HG02970 (cell line): Measurements from ENCODE around the gene TNIP2.

Experiments used
- ATAC-seq: cut with Tn5 transposase; IDR thresholded peaks from one replicate; pipeline ENCODE4 v1.9.1; 2021; ENCODE audit warnings: mild to moderate bottlenecking, moderate library complexity, moderate number of reproducible peaks; ENCODE audit not compliant: unreplicated experiment, low FRiP score

The TNIP2 gene, protein sequence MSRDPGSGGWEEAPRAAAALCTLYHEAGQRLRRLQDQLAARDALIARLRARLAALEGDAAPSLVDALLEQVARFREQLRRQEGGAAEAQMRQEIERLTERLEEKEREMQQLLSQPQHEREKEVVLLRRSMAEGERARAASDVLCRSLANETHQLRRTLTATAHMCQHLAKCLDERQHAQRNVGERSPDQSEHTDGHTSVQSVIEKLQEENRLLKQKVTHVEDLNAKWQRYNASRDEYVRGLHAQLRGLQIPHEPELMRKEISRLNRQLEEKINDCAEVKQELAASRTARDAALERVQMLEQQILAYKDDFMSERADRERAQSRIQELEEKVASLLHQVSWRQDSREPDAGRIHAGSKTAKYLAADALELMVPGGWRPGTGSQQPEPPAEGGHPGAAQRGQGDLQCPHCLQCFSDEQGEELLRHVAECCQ

DNA sequence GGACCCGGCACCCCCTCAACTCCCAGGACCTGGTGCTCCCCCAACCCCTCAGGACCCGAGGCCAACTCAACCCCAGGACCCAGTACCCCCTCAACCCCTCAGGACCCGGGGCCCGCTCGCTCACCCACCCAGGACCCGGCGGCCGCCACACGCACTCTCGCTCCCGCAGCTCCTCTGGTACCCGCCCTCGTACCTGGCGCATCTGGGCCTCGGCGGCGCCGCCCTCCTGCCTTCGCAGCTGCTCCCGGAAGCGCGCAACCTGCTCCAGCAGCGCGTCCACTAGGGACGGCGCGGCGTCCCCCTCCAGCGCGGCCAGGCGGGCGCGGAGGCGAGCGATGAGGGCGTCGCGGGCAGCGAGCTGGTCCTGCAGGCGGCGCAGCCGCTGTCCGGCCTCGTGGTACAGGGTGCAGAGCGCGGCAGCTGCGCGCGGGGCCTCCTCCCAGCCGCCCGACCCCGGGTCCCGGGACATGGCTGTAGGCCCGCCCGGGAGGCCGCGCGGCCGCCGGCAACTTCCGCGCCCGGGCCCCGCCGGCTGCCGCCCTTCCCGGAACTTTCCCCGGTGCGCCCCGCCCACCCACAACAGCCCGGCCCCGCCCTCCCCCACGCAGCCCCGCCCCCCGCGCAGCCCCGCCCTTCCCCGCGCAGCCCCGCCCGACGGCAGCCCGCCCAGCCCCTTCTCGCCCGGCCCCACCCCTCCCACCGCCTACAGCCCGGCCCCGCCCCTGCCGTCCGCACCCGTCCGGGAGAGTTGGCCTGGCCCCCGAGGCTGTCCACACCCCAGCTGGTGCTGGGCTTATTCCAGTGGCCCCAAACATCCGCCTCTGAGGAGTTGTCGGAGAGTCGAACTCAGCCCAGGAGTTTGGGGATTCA, at the start of gene TNIP2:
Gene TNIP2, minus strand, starts transcription at position 516 of the 870 bp plus-strand sequence. Its CDS starts 47 bp downstream, at position 469.
- peak; percentile 55 for ATAC-seq

DNA sequence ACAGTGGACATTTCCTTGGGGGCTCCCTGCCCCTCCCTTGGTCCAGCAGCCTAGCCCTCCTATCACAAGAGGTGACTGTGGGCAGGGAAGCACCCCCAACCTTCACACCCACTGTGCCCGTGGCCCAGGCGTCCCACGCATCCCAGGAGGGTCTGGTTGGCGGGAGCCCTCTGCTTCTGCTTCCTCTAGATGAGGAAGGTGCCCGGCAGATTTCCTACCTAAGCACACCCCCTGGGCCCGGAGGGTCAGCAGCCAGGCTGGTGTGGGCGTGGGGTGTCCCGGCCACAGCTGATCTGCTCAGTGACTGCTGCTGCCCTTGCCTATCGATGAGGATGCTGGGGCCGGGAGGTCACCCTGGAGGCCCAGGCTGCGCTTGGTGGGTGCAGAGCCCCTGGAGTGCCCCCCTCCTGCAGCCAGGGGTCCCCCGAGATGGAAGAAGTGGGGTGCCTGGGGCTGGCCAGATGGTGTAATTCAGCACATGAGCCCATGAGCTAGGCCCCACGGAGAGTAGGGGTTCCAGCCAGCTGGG, 48.9 kb upstream of the TNIP2 start:
- no peak for ATAC-seq

DNA sequence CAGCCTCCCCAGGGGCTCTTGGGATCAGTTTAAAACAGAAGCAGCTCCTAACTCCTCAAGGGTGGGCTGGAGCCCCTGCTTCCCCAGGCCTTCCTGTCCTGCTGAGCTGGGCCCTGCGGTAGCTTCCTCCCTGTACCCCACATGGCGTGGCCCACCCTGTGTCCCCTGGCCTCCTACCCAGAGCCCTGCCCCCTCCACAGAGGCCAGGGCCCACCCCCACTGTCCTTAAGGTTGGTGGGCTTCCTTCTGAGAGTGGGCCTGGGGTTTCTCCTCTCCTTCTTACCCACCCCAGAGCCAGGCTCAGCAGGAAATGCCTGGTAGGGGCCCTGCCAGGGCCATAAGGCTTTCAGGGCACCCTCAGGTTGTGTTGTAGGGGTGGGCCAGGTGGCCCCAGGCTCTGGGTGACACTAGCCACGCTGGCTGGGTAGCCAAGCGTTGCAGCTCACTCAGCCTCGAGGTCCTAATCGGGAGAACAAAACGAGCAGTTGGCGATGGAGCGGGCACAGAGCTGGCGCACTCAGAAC, 48.4 kb upstream of the TNIP2 start:
- no peak for ATAC-seq

DNA sequence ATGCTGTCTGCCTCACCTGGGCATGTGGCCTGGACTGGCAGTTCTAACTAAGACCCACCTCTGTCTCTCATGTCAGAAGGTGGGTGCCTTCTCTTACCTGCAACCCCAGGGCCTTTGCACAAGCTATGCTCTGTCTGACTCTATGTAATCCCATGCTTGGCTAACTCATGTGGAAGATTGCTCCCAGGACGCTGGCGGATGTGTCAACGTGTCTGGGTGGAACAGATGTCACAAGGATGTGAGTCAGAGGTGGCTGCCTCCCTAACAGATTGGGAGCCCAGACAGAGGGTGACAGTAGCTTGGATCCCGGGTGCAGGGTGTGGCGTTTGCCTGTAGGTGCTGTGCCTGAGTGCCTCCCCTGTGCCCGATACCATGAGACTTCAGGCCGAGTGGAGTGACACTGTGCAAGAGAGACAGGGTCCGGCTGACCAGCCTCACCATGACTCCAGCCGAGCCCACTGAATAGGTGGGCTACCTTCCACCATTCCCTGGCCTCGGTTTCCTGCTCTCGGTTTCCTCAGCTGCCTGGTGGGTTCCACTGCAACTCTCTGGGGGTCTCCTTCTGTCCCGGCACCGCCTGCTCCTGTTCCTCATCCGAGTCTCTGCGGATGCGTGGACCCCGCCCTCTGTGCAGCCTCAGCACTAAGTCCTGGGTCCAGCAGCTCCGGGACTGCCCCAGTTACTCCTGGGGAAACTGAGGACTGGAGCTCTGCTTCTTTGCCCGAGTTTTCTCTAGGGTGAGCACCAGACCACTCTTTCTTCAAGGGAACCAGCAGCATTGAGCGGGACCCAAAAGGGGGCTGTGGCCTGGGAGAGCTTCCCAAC, 47.7 kb upstream of the TNIP2 start:
- ATAC-seq: no peak

DNA sequence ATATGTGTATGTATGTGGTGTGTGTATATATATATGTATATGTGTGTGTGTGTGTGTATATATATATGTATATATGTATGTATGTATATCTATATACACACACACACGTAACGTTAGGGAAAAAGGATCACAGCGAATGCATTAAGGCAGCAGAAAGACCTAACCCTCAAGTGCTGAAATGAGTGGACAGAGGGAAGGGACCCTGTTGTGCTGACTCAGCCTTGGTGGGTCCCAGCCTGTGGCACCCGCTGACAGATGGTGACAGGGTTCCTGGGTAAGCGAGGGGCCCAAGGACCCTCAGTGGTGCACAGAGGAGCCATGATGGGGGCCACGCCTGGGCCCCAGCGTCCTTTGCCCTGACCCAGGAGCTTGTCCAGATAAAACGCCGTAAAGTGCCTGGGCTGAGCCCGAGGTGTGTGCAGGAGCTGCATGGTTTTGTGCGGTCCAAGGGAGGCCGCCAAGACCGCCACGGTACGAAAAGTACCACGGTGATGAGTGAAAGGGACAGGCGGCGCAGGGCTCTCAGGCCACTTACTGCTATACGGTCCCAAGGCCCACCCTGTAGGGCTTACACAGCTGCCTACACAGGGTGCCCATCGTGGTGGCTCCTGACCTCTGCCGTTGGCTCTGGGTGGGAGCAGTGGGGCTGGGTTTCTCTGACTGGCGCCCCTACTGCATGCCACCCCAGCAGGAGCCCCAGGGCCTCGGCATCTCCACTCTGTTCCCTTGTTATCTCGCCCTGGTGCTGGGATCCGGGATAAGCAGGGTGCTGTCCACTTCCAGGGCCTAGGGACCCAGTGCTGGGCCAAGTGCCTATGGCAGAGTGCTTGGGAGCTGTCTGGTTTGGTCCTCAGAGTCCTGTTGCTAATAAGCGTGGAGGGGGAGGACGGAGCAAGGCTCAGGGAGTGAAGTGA, 46.7 kb upstream of the TNIP2 start:
- ATAC-seq: no peak

DNA sequence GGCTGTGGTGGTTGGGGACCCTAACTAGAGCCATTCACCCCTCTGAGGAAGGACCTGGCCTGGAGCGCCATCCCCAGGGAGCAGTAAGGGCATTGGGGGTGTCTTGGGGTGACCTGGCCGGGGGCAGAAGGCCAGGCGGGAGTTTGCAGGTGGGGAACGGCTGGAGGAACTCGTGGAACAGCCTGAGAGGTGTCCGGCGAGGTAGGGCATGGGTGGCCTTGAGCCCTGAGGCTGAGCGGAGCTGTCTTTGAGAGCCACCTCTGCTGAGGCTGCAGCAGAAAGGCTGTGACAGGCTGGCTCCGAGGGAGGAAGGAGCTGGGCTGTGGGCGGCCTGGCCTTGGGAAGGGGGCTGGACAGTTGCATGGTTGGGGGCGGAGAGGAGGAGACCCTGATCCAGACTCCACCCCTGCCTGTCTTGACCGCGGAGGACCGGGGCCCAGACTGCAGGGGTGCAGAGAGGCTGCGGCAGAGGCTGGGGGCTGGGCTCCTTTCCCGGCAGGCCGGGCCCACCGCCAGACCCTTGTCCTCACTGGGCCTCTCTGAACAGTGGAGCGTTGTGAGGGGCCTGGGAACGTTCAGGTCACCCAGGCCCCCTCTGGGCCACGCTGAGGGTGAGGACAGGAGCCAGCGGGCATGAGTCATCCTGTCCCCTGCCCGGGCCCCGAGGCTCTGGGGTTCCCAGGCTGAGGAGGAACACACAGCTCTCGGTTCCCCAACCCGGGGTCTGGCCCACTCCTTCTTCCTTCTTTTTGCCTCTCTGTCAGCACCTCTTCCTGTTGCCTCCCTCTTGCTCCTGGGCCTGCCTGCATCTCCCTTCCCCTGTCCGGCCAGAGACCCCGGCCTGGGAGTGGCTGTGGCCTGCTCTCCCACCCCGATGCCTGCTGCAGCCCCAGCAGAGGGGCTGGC, 44.8 kb upstream of the TNIP2 start:
- ATAC-seq: no peak

DNA sequence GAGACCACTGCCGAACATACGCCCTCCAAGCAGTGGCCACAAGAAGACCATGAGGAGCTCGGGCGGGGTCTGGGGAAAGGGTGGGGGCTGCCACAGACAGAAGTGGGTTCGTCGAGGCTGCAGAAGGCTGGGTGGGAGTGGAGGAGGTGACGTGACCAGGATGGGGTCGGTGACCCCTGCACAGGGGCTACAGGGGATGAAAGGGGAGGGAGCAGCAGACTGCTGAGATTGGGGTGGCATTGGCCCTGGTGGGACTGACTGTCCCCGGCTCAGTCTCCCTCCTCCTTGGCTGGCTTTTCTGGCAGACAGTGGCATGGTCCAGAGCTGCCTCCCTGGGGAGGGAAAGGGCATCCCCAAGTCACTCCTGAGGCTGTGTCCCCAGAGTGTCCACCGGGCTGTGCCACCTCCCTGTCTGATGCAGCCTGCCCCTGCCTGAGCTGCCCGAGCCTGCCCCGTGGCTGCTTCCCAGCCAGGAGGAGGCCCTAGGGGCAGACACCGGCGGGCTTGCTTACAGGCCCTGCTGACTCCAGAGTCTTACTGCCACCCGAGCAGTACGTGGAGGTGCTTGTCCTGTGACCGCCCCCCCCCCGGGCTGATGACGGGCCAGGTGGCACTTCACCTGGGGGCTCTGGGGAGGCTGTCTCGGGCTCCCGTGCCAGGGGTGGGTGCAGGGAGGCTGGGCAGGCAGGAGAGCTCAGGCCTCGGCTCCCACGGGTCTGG, 44.0 kb upstream of the TNIP2 start:
- no peak for ATAC-seq

DNA sequence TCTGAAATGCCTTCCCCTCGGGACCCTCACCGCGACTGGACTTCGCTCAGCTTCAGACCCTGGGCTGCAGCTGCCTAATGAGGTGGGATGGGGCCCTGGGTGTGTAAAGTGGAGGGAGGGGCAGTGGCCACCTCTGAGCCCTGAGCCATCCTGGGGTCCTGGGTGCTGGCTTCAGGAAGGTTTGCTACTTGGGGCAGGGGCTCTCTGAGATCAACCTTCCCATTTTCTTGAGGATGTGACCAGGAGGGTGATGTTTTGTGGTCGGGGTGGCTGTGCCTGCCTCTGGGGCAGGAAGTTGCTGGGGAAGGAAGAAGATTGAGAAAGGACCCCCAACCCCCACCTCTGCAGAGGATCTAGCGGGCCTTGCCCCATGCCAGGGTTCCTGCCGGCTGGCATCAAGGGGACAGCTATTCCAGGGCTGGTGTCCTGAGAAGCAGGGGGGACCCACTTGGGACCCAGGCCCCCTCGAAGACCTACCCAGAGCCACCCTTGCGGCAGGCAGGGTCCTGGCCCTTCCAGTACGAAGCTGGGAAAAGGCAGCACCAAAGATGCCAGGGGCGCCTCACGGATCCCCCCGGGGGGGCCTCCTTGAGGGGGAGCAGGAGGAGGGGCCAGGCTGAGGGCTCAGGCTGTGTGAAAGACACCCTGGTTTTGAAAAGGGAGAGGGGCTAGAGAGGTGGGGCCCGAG, 43.2 kb upstream of the TNIP2 start:
- ATAC-seq: no peak

DNA sequence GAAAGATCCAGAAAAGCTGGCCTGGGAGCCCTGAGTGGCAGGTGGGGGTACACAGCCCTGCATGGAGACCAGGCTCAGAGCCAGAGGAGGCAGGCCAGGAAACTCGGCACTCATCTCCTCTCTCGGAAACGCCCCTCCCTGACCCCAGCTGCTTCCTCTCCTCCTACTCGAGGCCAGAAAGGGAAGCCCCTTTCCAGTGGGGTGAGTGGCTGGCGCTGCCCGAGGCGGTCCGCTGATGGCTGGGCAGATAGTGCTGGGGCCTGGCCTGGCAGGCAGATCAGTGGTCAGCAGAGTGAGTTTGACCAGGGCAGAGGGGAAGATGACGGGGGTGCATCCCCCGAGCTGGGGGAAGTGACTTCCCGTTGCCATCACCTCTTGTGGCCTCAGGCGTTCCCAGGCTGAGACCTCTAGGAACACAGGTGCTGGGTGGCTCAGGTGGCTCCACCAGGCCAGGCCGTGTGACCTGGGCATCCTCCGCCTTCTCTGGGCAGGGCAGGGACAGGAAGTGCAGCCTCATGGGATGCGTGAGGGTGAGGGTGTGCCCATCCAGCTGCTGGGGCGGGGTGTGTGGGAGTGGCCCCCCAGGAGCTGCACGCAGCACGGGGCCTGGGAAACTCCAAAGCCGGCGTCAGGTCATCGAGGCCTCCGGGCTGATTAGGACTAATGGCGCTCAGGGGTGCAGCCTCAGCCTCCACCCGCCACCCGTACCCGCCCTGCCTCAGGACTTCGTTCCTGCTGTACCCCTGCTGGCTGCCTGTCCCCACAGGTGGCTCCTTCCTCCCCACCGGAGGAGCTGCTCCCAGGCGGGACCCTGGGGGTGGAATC, 42.5 kb upstream of the TNIP2 start:
- ATAC-seq: no peak

DNA sequence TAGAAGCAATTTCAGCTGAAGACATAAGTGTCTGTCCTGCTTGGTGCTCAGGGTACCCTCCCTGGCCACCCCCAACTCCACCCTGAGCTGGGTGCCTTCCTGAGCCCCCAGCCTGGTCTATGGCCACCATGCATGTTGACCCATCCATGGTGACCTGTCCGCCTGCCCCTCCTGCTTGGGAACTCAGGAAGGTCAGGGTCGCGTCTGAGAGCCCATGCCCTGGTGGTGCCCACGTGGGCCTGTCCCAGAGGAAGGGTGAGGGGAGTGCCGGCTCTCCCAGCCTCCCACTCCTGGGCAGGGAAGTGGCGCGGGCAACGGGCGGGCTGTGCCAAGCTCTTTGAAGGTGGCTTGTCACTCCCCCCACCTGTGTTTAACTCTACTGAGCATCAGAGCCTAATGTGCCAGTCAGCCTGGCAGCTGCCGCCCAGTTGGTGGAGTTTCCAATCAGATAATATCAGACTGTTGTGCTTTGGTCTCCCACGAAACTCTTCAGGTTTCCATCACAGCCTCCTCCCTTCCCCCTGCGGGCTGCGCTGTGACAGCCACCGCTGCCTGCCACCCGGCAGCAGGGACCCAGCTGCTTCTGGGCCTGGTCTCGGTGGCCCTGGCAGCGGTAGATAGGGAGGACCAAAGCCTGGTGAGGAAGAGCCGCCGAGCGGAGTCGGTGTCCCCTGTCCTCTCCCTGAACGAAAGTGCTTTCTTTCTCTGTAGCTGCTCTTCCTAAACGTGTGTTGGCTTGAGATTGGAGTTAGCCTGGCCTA, 41.6 kb upstream of the TNIP2 start:
- no peak for ATAC-seq

DNA sequence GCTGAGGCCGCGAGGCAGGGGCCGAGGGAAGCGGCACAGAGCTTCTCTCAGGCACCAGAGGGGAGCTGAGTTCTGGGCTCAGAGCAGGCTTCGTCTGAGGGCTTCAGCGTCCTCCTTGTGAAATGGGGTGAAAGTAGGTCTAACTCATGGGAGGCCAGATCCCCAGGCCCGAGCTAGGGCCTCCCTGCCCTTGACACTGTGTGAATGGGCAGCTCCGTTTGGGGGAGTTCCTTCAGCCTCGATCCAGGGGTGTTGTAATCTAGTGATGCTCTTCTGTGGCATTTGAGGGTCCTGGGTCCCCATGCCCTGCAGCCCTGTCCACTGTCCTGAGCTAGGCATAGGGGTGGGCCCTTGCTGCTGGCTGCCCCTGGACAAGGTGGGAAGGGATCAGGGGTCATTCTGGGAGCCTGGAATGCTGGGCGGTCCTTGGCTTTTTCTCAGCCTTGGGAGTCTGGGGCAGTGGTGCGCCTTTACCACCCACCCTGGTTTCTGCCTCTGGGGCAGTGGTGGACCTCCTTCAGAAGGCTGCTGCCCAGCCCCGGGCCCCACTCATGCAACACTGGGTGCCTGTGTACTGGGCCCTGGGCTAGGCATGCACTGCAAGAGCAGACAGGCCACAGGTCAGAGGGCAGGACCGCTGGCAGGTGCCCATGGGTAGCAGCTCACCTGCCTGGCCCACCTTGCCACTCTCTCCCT, 40.9 kb upstream of the TNIP2 start:
- ATAC-seq: no peak

DNA sequence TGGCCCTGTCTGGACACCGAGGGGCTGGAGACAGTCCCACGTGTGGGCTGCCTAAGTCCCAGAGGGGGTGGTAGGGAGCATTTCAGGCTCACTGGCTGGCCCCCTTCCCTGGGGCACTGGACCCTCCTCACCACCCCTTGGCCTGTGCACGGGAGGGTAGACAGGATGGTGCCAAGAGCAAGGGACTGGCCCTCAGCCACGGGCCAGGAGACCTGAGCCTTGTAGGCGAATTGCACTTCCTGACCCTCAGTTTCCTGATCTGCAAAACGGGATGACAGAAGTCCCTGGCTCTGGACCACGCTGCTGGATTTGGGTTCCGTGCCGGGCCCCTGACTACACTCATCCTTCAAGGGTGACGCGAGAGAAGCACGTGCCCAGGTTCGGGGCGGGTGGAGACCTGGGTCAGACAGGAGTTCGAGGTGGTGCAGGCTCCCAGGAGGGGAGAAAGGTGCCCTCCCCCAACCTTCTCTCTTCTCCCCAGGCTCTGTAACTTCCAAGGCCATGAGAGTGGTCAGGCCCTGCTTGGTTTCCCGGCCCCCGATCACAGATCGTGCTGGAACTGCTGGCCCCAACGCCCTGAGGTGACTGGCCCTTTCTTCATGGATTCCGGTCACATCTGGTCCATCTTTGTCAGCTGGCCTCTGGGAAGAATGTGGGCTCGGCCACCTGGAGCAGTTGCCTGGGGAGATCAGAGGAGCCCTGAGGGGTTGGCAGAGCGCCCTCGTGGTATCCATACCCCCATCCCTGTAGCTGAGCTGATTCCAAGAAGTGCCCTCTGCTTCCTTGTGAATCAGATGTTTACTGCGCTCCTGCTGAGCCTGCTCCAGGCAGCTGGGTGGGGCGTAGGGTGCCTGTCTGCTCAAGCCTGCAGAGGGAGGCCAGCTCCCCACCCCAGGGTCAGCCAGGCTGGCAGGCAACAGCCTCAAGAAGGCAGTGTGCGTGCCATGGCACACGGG, 40.0 kb upstream of the TNIP2 start:
- ATAC-seq: no peak

DNA sequence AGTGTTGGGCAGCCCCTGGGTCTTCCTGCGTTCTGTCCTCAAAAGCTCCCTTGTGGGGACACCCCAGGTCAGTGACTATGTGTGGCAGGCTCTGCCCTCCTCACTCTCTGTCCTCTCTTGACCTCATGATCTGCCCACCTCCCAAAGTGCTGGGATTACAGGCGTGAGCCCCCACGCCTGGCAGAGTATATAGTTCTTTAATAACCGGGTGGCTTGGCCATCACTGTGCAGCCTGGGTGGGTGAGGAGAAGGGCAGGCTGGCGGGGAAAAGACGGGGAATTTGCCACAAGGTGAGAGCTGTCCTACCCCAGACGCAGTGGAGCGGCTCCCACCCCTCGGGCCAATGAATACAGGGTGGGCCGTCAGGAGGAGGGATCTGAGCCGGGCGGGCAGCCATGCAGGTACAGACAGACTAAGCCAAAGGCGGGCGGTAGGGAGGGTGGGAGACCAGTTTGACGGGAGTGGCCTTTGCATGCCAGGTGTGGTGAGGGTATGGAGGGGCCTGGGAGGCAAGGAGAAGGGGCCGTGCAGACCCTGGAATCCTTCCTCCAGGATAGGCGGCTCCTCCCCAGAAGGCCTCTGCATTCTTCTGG, 39.3 kb upstream of the TNIP2 start:
- ATAC-seq: no peak
